Thymus (tissue), 11 donors: ENCODE measurements around the gene EGFR. TPM values are rescaled to one million over a fixed set of nuclear protein-coding genes. Genes with fewer than 3 reads are reported as not detected.

Experiments
- DNase-seq, 9 donors: peaks; one replicate each; pipeline ENCODE4 v3.0.0-alpha.2; 2013; ENCODE audit warnings: low spot score in 9 of 9, low read depth in 6 of 9, missing footprints in 1 of 9
- H3K27ac ChIP-seq, 2 donors: one replicate each; pipeline ENCODE4 v1.5.1; 2013; ENCODE audit warnings: control low read depth in 1 of 2, low read depth in 1 of 2, low read length in 1 of 2, mild to moderate bottlenecking in 1 of 2, moderate library complexity in 1 of 2
- H3K27me3 ChIP-seq, 2 donors: one replicate each; pipeline ENCODE4 v1.5.1; 2013; ENCODE audit warnings: low read length in 1 of 2; ENCODE audit not compliant: control insufficient read depth in 2 of 2, insufficient read depth in 1 of 2
- H3K36me3 ChIP-seq, 2 donors: one replicate each; pipeline ENCODE4 v1.5.1; 2013; ENCODE audit warnings: low read length in 1 of 2, mild to moderate bottlenecking in 1 of 2, moderate library complexity in 1 of 2; ENCODE audit not compliant: control insufficient read depth in 2 of 2, insufficient read depth in 2 of 2
- H3K4me1 ChIP-seq, 2 donors: one replicate each; pipeline ENCODE4 v1.5.1; 2013; ENCODE audit warnings: low read length in 2 of 2; ENCODE audit not compliant: control insufficient read depth in 2 of 2, insufficient read depth in 2 of 2
- H3K4me3 ChIP-seq, 2 donors: one replicate each; pipeline ENCODE4 v1.5.1; 2013; ENCODE audit warnings: low read length in 2 of 2, control low read depth in 1 of 2, mild to moderate bottlenecking in 1 of 2
- H3K9me3 ChIP-seq, 2 donors: one replicate each; pipeline ENCODE4 v1.5.1; 2013; ENCODE audit warnings: low read length in 1 of 2, mild to moderate bottlenecking in 1 of 2; ENCODE audit not compliant: control insufficient read depth in 2 of 2, insufficient read depth in 1 of 2
- WGBS: extraction: QIAGEN DNeasy Blood & Tissue Kit; methylation state at CpG from one replicate; pipeline ENCODE4 v1.1.7; 2013; 5-methylcytosine and 5-hydroxymethylcytosine counted together
- polyA plus RNA-seq: library from polyadenylated mRNA; stranded (reverse); fragments of 200-250 nt; gene quantifications from one replicate; pipeline ENCODE4 v1.2.3, GENCODE V29; 2013
- total RNA-seq: library from RNA; stranded (reverse); fragments of 120-200 nt; gene quantifications from one replicate; pipeline ENCODE4 v1.2.4, GENCODE V29; 2013
- donor health status: healthy.

Gene EGFR
- total and polyA plus RNA-seq, 2 donors, result 14.2 to 19.5 TPM

DNA sequence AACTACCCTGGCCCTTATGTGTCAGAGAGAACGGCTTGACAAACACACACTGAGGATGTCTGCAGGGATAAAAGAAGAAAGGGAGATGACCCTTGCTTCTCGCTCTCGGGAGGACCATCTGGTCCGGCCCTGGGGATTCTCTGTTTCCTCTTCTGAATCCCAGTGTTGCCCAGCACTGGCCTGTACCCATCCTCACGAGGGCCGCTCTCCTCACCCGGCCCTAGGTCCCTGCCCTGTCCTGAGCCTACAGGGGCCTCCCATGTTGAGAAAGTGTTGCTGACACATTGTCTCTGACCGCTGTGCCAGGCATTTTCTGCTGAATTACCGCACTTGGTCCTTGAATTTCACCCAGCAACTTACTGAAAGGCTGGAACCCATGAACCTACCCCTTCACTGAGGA, 174.4 kb downstream of the EGFR start:
- H3K4me1 ChIP-seq, result no peaks in the 10 kb centered on the region
- no peak for DNase-seq
- peaks cover 0 to 3% of the 10 kb centered on the region in 2 donors for H3K9me3 ChIP-seq
- 93% methylated on average over 9 of the region's 9 CpGs for WGBS
- H3K36me3 ChIP-seq, result no peaks in the 10 kb centered on the region
- no peak overlapping the region for H3K27ac ChIP-seq
- no peak overlapping the region for H3K4me3 ChIP-seq
- H3K27me3 ChIP-seq, result no peaks in the 10 kb centered on the region

- Histone ChIP-seq H3K27ac (no peak overlapping the region), H3K4me3 (no peak overlapping the region), H3K9me3 (peaks cover 0 to 3% of the 10 kb centered on the region in 2 donors), H3K4me1 (no peaks in the 10 kb centered on the region), H3K27me3 (no peaks in the 10 kb centered on the region), H3K36me3 (no peaks in the 10 kb centered on the region)
- no peak for DNase-seq
- WGBS, result 88% methylated on average over 6 of the region's 6 CpGs
These were observed 175.7 kb downstream of the EGFR start for GRCh38 chr7:55194522-55194921.

- WGBS, result 93% methylated on average over 8 of the region's 8 CpGs
- H3K36me3 ChIP-seq, result no peaks in the 10 kb centered on the region
- H3K4me3 ChIP-seq, result no peak overlapping the region
- H3K27me3 ChIP-seq, result no peaks in the 10 kb centered on the region
- no peaks in the 10 kb centered on the region for H3K9me3 ChIP-seq
- no peaks in the 10 kb centered on the region for H3K4me1 ChIP-seq
- DNase-seq, result no peak
- no peak overlapping the region for H3K27ac ChIP-seq
These were observed 180.0 kb downstream of the EGFR start for GRCh38 chr7:55198634-55199392.

- DNase-seq, result no peak
- Histone ChIP-seq H3K27me3 (no peaks in the 10 kb centered on the region), H3K9me3 (no peaks in the 10 kb centered on the region), H3K4me3 (no peak overlapping the region), H3K27ac (no peak overlapping the region), H3K36me3 (no peaks in the 10 kb centered on the region), H3K4me1 (no peaks in the 10 kb centered on the region)
- 75% methylated on average over 1 of the region's 1 CpG for WGBS
These were observed 180.6 kb downstream of the EGFR start for GRCh38 chr7:55199418-55199817.

DNA sequence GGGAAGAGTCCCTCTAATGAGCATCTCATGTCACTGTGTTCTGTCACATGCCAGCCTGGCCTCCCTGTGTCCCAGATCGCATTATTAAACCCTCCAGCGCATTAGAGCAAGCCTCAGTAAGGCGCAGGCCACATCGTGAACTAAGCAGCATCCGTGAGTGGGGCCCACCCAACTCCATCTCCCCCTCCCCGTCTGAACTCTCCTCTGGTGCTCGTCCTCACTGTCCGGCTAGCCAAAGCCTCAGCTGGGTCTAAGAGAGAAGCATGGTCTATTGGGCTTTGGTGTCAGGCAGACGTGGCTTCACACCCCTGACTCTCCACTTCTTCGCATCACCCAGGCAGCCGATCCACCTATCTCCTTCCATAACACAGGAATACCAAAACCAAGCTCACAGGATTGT, 181.6 kb downstream of the EGFR start:
- no peak overlapping the region for H3K4me3 ChIP-seq
- DNase-seq, result no peak
- H3K4me1 ChIP-seq, result no peaks in the 10 kb centered on the region
- WGBS, result 95% methylated on average over 11 of the region's 11 CpGs
- no peaks in the 10 kb centered on the region for H3K36me3 ChIP-seq
- no peaks in the 10 kb centered on the region for H3K27me3 ChIP-seq
- H3K9me3 ChIP-seq, result no peaks in the 10 kb centered on the region
- no peak overlapping the region for H3K27ac ChIP-seq

DNA sequence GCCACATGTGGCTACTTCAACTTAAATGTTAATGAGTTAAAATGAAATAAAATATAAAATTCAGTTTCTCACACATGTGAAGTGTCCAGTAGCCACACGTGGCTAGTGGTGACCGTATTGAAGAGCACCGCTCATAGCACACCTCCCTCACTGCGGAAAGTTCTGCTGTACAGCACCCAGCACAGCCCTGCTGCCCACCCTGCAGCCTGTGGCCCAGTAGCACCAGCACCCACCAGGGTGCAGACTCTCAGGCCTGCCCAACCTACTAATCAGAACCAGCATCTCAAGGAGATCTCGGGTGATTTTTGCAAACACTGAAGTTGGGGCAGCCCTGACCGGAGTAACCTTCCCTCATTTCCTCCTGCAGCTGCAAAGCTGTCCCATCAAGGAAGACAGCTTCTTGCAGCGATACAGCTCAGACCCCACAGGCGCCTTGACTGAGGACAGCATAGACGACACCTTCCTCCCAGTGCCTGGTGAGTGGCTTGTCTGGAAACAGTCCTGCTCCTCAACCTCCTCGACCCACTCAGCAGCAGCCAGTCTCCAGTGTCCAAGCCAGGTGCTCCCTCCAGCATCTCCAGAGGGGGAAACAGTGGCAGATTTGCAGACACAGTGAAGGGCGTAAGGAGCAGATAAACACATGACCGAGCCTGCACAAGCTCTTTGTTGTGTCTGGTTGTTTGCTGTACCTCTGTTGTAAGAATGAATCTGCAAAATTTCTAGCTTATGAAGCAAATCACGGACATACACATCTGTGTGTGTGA, 183.5 kb downstream of the EGFR start:
- WGBS, result 87% methylated on average over 13 of the region's 13 CpGs
- Histone ChIP-seq H3K27me3 (no peaks in the 10 kb centered on the region), H3K4me1 (no peaks in the 10 kb centered on the region), H3K9me3 (no peaks in the 10 kb centered on the region), H3K4me3 (no peak overlapping the region), H3K36me3 (no peaks in the 10 kb centered on the region), H3K27ac (no peak overlapping the region)
- DNase-seq, result no peak

DNA sequence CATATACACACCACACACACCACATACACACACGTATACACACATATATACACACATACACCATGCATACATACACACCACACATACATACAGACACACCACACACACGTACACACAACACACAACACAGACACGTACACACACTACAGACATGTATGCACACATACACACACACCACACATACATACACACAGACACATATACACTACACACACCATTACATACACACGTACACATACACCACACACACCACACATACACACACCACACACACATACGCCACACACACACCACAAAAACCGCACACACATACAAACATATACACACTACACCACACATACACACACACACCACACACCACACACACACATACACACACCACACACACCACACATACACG, 184.5 kb downstream of the EGFR start:
- 93% methylated on average over 7 of the region's 7 CpGs for whole genome bisulfite sequencing
- DNase-seq, result no peak
- Histone ChIP-seq H3K4me3 (no peak overlapping the region), H3K9me3 (no peaks in the 10 kb centered on the region), H3K36me3 (no peaks in the 10 kb centered on the region), H3K4me1 (no peaks in the 10 kb centered on the region), H3K27me3 (no peaks in the 10 kb centered on the region), H3K27ac (no peak overlapping the region)

DNA sequence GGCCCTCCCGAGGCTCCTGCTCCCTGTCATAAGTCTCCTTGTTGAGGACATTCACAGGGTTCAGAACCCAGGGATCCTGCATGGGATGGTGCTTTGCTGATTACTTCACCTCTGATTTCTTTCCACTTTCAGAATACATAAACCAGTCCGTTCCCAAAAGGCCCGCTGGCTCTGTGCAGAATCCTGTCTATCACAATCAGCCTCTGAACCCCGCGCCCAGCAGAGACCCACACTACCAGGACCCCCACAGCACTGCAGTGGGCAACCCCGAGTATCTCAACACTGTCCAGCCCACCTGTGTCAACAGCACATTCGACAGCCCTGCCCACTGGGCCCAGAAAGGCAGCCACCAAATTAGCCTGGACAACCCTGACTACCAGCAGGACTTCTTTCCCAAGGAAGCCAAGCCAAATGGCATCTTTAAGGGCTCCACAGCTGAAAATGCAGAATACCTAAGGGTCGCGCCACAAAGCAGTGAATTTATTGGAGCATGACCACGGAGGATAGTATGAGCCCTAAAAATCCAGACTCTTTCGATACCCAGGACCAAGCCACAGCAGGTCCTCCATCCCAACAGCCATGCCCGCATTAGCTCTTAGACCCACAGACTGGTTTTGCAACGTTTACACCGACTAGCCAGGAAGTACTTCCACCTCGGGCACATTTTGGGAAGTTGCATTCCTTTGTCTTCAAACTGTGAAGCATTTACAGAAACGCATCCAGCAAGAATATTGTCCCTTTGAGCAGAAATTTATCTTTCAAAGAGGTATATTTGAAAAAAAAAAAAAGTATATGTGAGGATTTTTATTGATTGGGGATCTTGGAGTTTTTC, 186.5 kb downstream of the EGFR start:
- H3K27me3 ChIP-seq, result no peaks in the 10 kb centered on the region
- no peaks in the 10 kb centered on the region for H3K9me3 ChIP-seq
- 77% methylated on average over 16 of the region's 16 CpGs for WGBS
- DNase-seq, result no peak
- no peaks in the 10 kb centered on the region for H3K36me3 ChIP-seq
- no peak overlapping the region for H3K4me3 ChIP-seq
- no peak overlapping the region for H3K27ac ChIP-seq
- H3K4me1 ChIP-seq, result no peaks in the 10 kb centered on the region
